GM12892 (cell line): Measurements from ENCODE around the gene NXPH3.

Experiments used
- POLR2A ChIP-seq: IDR thresholded peaks from 2 replicates; pipeline ENCODE4 v1.6.1; 2011; ENCODE audit warnings: low read depth, low read length, control low read depth
- POLR2AphosphoS5 ChIP-seq: IDR thresholded peaks from 2 replicates; pipeline ENCODE4 v1.6.1; 2011; ENCODE audit warnings: low read depth, low read length, control low read depth

- no peak for TF ChIP-seq POLR2A
- TF ChIP-seq POLR2AphosphoS5, result no peak
Observed at GRCh38 chr17:49576088-49576916, 631 bp downstream of the NXPH3 start.
